IPS-20b (cell line): ENCODE data around the gene GRM7.

Source experiments
- H3K27ac ChIP-seq: one replicate; pipeline ENCODE4 v1.5.1; 2013; ENCODE audit warnings: low read length
- H3K27me3 ChIP-seq: 2 replicates; pipeline ENCODE4 v1.6.1; 2013; ENCODE audit warnings: mild to moderate bottlenecking, low read length, inconsistent platforms; ENCODE audit not compliant: insufficient read depth
- H3K36me3 ChIP-seq: 2 replicates; pipeline ENCODE4 v1.6.1; 2013; ENCODE audit warnings: low read depth, mild to moderate bottlenecking, inconsistent platforms, low read length, moderate library complexity; ENCODE audit not compliant: insufficient read depth
- H3K4me1 ChIP-seq: 2 replicates; pipeline ENCODE4 v1.6.1; 2013; ENCODE audit warnings: mild to moderate bottlenecking, control low read depth, inconsistent platforms, low read length, moderate library complexity; ENCODE audit not compliant: insufficient read depth
- H3K4me3 ChIP-seq: 2 replicates; pipeline ENCODE4 v1.5.1; 2013; ENCODE audit warnings: mild to moderate bottlenecking, low read length, inconsistent platforms
- H3K9ac ChIP-seq: 2 replicates; pipeline ENCODE4 v1.6.1; 2013; ENCODE audit warnings: low read depth, mild to moderate bottlenecking, inconsistent platforms, low read length, moderate library complexity
- H3K9me3 ChIP-seq: 2 replicates; pipeline ENCODE4 v1.6.1; 2013; ENCODE audit warnings: mild to moderate bottlenecking, low read depth, low read length, inconsistent platforms; ENCODE audit not compliant: insufficient read depth

The GRM7 gene

DNA sequence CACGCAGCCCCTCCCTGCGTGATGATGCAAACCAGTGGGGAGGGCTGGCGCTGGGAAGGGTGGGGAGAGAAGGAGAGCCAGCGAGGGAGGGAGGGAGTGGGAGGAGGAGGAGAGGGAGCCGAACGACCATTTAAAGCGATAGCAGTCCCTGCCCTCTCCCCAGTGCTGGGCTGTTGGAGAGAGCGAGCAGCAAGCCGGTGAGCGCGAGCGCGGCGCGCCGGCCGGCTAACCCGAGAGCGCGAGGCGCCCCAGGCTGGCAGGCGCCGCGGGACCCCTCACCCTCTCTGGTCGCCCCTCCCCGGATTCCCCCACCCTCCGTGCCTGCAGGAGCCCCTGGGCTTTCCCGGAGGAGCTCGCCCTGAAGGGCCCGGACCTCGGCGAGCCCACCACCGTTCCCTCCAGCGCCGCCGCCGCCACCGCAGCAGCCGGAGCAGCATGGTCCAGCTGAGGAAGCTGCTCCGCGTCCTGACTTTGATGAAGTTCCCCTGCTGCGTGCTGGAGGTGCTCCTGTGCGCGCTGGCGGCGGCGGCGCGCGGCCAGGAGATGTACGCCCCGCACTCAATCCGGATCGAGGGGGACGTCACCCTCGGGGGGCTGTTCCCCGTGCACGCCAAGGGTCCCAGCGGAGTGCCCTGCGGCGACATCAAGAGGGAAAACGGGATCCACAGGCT, at the start of gene GRM7:
TSS of gene GRM7 (plus strand) at position 162 of the 671 bp plus-strand sequence.
- Histone ChIP-seq H3K9ac (peak within 1 kb of the TSS; percentile 33; the same call in 1 of the 2 replicates), H3K27me3 (peaks cover 96% of the 10 kb centered on the region), H3K36me3 (no peaks in the 10 kb centered on the region), H3K27ac (no peak within 1 kb of the TSS), H3K4me1 (no peaks in the 10 kb centered on the region), H3K4me3 (peak within 1 kb of the TSS; percentile 84), H3K9me3 (no peaks in the 10 kb centered on the region)

DNA sequence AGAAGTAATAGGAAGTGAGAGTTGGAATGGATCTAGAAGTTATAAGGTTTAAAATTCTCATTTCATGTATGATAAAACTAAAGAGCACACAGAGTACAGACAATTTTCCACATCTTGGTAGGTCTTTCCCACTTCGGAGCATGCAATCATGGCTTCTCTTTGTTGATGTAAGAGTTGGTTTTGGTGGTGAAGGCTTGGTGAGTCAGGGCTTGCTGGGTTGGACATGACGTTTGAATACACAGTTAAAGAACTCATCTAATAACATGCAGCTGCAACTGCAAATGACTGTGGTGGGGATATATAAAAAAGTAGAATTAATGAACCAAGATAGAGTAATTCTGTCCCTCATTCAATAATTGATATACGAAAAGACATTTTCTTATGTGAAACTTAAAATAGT, 39.5 kb upstream of the GRM7 start:
- H3K4me3 ChIP-seq, result no peak overlapping the region
- H3K27me3 ChIP-seq, result no peaks in the 10 kb centered on the region
- no peaks in the 10 kb centered on the region for H3K9me3 ChIP-seq
- no peaks in the 10 kb centered on the region for H3K36me3 ChIP-seq
- no peaks in the 10 kb centered on the region for H3K4me1 ChIP-seq
- H3K9ac ChIP-seq, result no peak overlapping the region
- no peak overlapping the region for H3K27ac ChIP-seq

DNA sequence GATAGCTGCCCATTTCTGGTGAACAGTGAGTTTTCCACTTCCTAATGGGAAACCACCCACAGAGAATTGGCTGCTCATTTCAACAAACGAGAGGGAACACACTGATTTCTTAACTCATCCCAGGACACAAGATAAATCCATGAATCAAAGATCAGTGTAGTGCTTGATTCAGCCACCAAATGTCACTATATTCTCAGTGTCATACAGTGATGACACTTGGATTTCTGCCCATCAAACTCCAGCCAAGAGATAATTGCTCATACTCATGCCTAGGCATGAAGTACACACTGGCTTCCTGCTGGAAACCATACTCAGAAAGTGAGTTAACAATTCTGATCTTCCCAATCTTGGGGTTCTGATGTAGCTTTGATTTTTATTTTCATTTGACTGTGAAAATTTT, 35.4 kb upstream of the GRM7 start:
- no peak overlapping the region for H3K4me3 ChIP-seq
- H3K9ac ChIP-seq, result no peak overlapping the region
- H3K4me1 ChIP-seq, result no peaks in the 10 kb centered on the region
- no peaks in the 10 kb centered on the region for H3K9me3 ChIP-seq
- H3K36me3 ChIP-seq, result no peaks in the 10 kb centered on the region
- H3K27ac ChIP-seq, result no peak overlapping the region
- no peaks in the 10 kb centered on the region for H3K27me3 ChIP-seq

GRCh38 chr3:6827453-6827852, 33.5 kb upstream of the GRM7 start:
- Histone ChIP-seq H3K27ac (no peak overlapping the region), H3K4me1 (no peaks in the 10 kb centered on the region), H3K9ac (no peak overlapping the region), H3K36me3 (no peaks in the 10 kb centered on the region), H3K27me3 (no peaks in the 10 kb centered on the region), H3K9me3 (no peaks in the 10 kb centered on the region), H3K4me3 (no peak overlapping the region)

GRCh38 chr3:6844723-6845122, 16.2 kb upstream of the GRM7 start:
- Histone ChIP-seq H3K9me3 (no peaks in the 10 kb centered on the region; the same call in 1 of the 2 replicates), H3K4me3 (no peak overlapping the region), H3K9ac (no peak overlapping the region), H3K36me3 (no peaks in the 10 kb centered on the region), H3K4me1 (no peaks in the 10 kb centered on the region), H3K27ac (no peak overlapping the region), H3K27me3 (no peaks in the 10 kb centered on the region)

DNA sequence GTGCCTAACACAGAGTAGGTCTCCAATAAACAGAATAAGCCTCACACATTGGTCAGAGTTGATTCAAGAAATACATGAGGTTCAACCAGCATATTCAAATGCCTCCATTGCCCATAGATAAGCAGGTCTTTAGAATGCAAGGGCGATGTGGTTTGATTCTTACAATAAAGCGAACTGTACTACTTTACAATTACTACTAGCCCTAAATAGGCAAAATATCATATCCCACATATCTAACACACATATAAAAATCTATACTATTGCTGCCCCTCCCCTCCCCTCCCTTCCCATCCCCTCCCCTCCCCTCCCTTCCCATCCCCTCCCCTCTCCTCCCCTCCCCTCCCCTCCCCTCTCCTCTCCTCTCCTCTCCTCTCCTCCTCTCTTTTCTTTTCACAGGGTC, 6.7 kb upstream of the GRM7 start:
- Histone ChIP-seq H3K36me3 (no peaks in the 10 kb centered on the region), H3K27me3 (peaks cover 35% of the 10 kb centered on the region), H3K27ac (no peak overlapping the region), H3K4me3 (no peak overlapping the region), H3K9me3 (no peaks in the 10 kb centered on the region), H3K4me1 (no peaks in the 10 kb centered on the region), H3K9ac (no peak overlapping the region)

DNA sequence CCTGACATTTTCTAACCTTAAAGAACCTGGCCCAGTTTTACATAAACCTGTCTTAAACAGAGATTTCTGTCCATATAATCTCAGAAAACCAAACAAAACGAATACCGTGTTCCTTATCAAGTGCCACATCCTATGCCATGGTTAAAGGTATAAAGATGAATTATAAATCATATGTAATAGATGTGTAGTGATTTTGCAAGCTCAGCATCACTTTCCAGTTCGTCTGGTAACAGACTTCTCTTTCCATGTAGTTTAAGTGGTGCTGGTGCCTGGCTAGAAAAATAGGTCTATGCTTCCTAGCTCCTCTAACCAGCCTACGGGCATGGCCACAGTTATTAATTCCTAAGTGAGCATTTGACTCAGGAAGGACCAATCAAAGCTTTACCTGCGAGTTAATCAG, 3.4 kb upstream of the GRM7 start:
- H3K27ac ChIP-seq, result no peak overlapping the region
- H3K4me1 ChIP-seq, result no peaks in the 10 kb centered on the region
- no peak overlapping the region for H3K9ac ChIP-seq
- peaks cover 68% of the 10 kb centered on the region for H3K27me3 ChIP-seq
- H3K9me3 ChIP-seq, result no peaks in the 10 kb centered on the region
- H3K36me3 ChIP-seq, result no peaks in the 10 kb centered on the region
- no peak overlapping the region for H3K4me3 ChIP-seq

DNA sequence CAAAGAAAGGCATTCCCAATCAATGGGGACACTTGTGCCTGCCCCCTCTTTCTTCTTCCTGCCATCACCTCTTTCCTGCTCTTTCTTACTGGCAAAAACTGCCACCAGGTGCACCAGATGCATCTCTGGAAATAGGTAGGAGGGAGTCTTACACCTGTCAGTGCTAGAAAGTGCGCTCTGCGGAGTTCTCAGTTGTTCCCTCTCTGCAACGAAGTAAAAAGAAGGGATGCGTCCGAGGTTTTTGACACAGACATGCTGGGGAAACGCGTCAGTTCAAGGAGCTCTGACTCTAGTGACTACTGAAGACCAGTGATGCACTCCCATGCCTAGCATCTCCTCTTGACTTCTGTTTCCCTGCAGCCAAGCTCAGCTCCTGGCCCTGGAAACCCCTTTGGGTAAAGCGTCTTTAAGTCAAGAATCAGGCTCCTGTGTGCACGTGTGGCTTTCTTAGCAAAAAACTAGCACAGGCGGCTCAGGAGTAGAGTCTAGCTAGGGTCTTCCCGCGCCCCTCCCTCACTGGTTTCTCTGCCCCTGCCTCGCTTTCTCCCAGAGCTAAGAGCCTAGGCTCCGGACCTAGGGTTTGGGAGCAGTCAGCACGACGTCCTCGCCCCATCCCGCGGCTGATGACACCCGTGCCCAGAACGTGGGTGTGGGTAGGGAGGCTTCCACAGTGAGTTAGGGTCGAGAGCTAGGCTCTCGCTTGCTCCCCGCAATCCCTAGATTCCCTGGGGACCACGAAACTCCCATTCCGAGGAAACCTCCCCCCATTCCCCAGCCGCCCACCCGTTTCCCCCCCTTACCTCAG, 564 bp upstream of the GRM7 start:
- Histone ChIP-seq H3K27ac (no peak overlapping the region), H3K36me3 (no peaks in the 10 kb centered on the region), H3K9ac (peak overlapping the region; percentile 33; the same call in 1 of the 2 replicates), H3K4me1 (no peaks in the 10 kb centered on the region), H3K27me3 (peaks cover 96% of the 10 kb centered on the region), H3K4me3 (peak overlapping the region; percentile 84), H3K9me3 (no peaks in the 10 kb centered on the region)

DNA sequence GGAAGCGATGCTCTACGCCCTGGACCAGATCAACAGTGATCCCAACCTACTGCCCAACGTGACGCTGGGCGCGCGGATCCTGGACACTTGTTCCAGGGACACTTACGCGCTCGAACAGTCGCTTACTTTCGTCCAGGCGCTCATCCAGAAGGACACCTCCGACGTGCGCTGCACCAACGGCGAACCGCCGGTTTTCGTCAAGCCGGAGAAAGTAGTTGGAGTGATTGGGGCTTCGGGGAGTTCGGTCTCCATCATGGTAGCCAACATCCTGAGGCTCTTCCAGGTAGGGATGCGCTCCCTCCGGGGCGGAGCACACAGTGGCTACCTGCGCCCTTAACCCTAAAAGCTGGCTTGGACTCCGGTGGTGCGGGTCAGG, 698 bp downstream of the GRM7 start:
- Histone ChIP-seq H3K9ac (no peak overlapping the region), H3K4me3 (peak overlapping the region; percentile 84)

DNA sequence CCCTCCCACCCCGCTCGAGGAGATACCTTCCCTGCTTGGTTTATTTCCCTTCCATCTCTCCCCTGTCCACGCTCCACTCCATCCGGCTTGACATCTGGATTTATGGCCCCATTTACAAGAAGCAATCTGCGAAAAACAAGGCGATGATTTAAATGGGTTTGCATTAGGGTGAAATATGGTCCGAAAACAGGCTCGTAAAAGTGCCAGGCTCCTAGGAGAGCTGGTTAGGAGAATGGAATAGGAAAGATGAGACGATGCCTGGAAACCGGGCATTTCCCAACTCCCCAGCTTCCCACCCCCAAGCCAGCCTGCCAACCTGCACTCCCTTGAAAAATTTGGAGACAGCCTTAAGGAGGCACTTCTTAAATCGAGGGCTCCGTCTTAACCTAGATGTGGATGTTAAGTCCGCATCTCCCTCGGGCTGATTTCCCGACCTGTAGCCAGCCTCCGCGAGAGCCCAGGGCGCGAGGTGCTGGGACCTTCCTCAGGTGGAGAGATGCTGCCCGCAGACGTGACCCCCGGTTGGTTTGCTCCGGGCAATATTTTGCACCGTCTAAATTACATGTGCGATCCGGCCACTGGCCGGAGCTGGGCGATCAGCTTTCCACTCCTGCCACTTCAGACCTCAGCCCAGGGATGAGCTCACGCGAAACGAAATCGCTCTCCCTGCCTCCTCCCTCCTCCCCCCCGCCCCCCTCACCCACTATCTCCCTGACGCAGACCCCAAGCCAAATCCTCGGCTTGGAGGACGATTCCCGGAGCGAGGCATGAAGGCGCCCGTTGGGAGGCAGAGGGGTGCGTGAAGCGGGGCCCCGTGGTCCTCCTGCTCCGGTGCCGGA, 1.3 kb downstream of the GRM7 start:
- Histone ChIP-seq H3K4me1 (no peaks in the 10 kb centered on the region), H3K9me3 (no peaks in the 10 kb centered on the region), H3K27ac (no peak overlapping the region), H3K27me3 (peaks cover 87% of the 10 kb centered on the region), H3K36me3 (no peaks in the 10 kb centered on the region), H3K4me3 (peak overlapping the region; percentile 84), H3K9ac (no peak overlapping the region)

More for the DNA sequence above, 698 bp downstream of the GRM7 start:
- H3K9me3 ChIP-seq, result no peaks in the 10 kb centered on the region
- H3K27me3 ChIP-seq, result peaks cover 93% of the 10 kb centered on the region
- no peak overlapping the region for H3K27ac ChIP-seq
- H3K4me1 ChIP-seq, result no peaks in the 10 kb centered on the region
- H3K36me3 ChIP-seq, result no peaks in the 10 kb centered on the region

DNA sequence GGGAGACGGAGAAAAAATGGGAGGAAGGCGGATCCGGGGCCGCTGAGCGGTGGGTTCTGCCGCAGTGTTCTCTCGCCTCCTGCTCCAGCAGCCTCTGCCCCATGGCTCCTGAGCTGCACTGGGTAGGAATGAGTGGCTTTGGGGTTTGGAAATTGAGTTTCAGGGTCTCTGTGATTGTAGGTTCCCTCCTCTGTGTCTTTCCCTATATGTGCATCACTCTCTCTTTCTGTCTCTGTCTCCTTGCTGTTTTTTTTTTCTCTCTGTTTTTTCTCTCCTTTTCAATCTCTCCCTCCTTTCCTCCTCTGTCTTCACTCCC, 1.9 kb downstream of the GRM7 start:
- Histone ChIP-seq H3K27me3 (peaks cover 81% of the 10 kb centered on the region), H3K9ac (no peak overlapping the region), H3K4me1 (no peaks in the 10 kb centered on the region), H3K9me3 (no peaks in the 10 kb centered on the region), H3K36me3 (no peaks in the 10 kb centered on the region), H3K27ac (no peak overlapping the region), H3K4me3 (peak overlapping the region; percentile 84; the same call in 1 of the 2 replicates)
